ENCODE data around the gene AKR1B1.
"Not testable (repeated sequence)": the region's sequence is repeated elsewhere in the genome, so short reads cannot be mapped to it uniquely, and the experiment has no call there.

Gene AKR1B1

GRCh38 chr7:134458806-134459698 lies at the start of gene AKR1B1:
Gene AKR1B1 (minus strand): TSS chr7:134459100. CDS start chr7:134459062, 38 bp downstream.
- peak; percentile 89 for DNase-seq (ENCODE audit: low spot score)

- DNase-seq (ENCODE audit: low spot score): no peak
These were observed 47.0 kb upstream of the AKR1B1 start for GRCh38 chr7:134505856-134506255.

- no peak for DNase-seq (ENCODE audit: low spot score)
These were observed 45.8 kb upstream of the AKR1B1 start for GRCh38 chr7:134504660-134505164.

GRCh38 chr7:134502463-134503371 lies 43.8 kb upstream of the AKR1B1 start:
- DNase-seq (ENCODE audit: low spot score): no peak

- no peak for DNase-seq (ENCODE audit: low spot score)
These were observed 42.1 kb upstream of the AKR1B1 start for GRCh38 chr7:134500982-134501381.

- no peak for DNase-seq (ENCODE audit: low spot score)
These were observed 41.5 kb upstream of the AKR1B1 start for GRCh38 chr7:134500406-134500805.

- DNase-seq (ENCODE audit: low spot score): no peak
These were observed 36.6 kb upstream of the AKR1B1 start for GRCh38 chr7:134495546-134495945.

GRCh38 chr7:134493091-134493490 lies 34.2 kb upstream of the AKR1B1 start:
- DNase-seq (ENCODE audit: low spot score): no peak

- not testable (repeated sequence) for DNase-seq (ENCODE audit: low spot score)
These were observed 28.8 kb upstream of the AKR1B1 start for GRCh38 chr7:134487721-134488120.

- no peak for DNase-seq (ENCODE audit: low spot score)
These were observed 26.3 kb upstream of the AKR1B1 start for GRCh38 chr7:134485203-134485602.

GRCh38 chr7:134483296-134483695 lies 24.4 kb upstream of the AKR1B1 start:
- DNase-seq (ENCODE audit: low spot score): no peak

GRCh38 chr7:134482858-134483257 lies 24.0 kb upstream of the AKR1B1 start:
- DNase-seq (ENCODE audit: low spot score): no peak

GRCh38 chr7:134481167-134481566 lies 22.3 kb upstream of the AKR1B1 start:
- no peak for DNase-seq (ENCODE audit: low spot score)

- DNase-seq (ENCODE audit: low spot score): no peak
These were observed 21.8 kb upstream of the AKR1B1 start for GRCh38 chr7:134480730-134481129.

- no peak for DNase-seq (ENCODE audit: low spot score)
These were observed 21.3 kb upstream of the AKR1B1 start for GRCh38 chr7:134480202-134480601.

- DNase-seq (ENCODE audit: low spot score): no peak
These were observed 19.8 kb upstream of the AKR1B1 start for GRCh38 chr7:134478707-134479106.

- no peak for DNase-seq (ENCODE audit: low spot score)
These were observed 19.1 kb upstream of the AKR1B1 start for GRCh38 chr7:134477954-134478353.

- DNase-seq (ENCODE audit: low spot score): no peak
These were observed 17.1 kb upstream of the AKR1B1 start for GRCh38 chr7:134476044-134476443.

GRCh38 chr7:134474828-134475227 lies 15.9 kb upstream of the AKR1B1 start:
- no peak for DNase-seq (ENCODE audit: low spot score)

- no peak for DNase-seq (ENCODE audit: low spot score)
These were observed 15.0 kb upstream of the AKR1B1 start for GRCh38 chr7:134473861-134474291.

- no peak for DNase-seq (ENCODE audit: low spot score)
These were observed 13.8 kb upstream of the AKR1B1 start for GRCh38 chr7:134472572-134473244.

GRCh38 chr7:134470864-134471263 lies 12.0 kb upstream of the AKR1B1 start:
- no peak for DNase-seq (ENCODE audit: low spot score)
